Neuronal stem cell (in vitro differentiated cells): Measurements from ENCODE around the gene SLBP.

Experiments used
- DNase-seq: peaks from one replicate; pipeline ENCODE4 v3.0.0-alpha.2; 2013; ENCODE audit warnings: low spot score
- H2AFZ ChIP-seq: one replicate; pipeline ENCODE4 v1.6.1; 2013; ENCODE audit warnings: mild to moderate bottlenecking, low read length, inconsistent platforms
- H2AK5ac ChIP-seq: 2 replicates; pipeline ENCODE4 v1.6.1; 2013; ENCODE audit warnings: low read depth, mild to moderate bottlenecking, inconsistent platforms, low read length, moderate library complexity, mixed read lengths
- H2BK120ac ChIP-seq: 2 replicates; pipeline ENCODE4 v1.6.1; 2013; ENCODE audit warnings: low read depth, mild to moderate bottlenecking, inconsistent platforms, low read length, moderate library complexity, mixed read lengths
- H2BK12ac ChIP-seq: one replicate; pipeline ENCODE4 v1.6.1; 2013; ENCODE audit warnings: low read length, inconsistent platforms
- H2BK15ac ChIP-seq: 2 replicates; pipeline ENCODE4 v1.6.1; 2013; ENCODE audit warnings: mild to moderate bottlenecking, low read length, inconsistent platforms, mixed read lengths
- H2BK5ac ChIP-seq: one replicate; pipeline ENCODE4 v1.6.1; 2013; ENCODE audit warnings: inconsistent platforms, mild to moderate bottlenecking, low read length, moderate library complexity
- H3K14ac ChIP-seq: one replicate; pipeline ENCODE4 v1.6.1; 2013; ENCODE audit warnings: low read length, inconsistent platforms
- H3K18ac ChIP-seq: 2 replicates; pipeline ENCODE4 v1.6.1; 2013; ENCODE audit warnings: low read length, inconsistent platforms
- H3K23ac ChIP-seq: 2 replicates; pipeline ENCODE4 v1.6.1; 2013; ENCODE audit warnings: low read depth, mild to moderate bottlenecking, mixed read lengths, low read length, inconsistent platforms; ENCODE audit not compliant: poor library complexity
- H3K27ac ChIP-seq: replicated peaks from 3 replicates; pipeline ENCODE4 v1.5.1; 2013; ENCODE audit warnings: low read length, inconsistent platforms
- H3K27me3 ChIP-seq, 3 experiments: 2 replicates each; pipeline ENCODE4 v1.6.1; 2013; ENCODE audit warnings: low read length in 3 of 3, mild to moderate bottlenecking in 2 of 3, inconsistent platforms in 1 of 3, low read depth in 1 of 3, mixed read lengths in 1 of 3, moderate library complexity in 1 of 3; ENCODE audit not compliant: control insufficient read depth in 3 of 3, insufficient read depth in 3 of 3
- H3K36me3 ChIP-seq, 2 donors: replicated peaks in 1 of 2; 2 replicates each; pipeline ENCODE4 v1.6.1; 2013; ENCODE audit warnings: low read length in 2 of 2; ENCODE audit not compliant: control insufficient read depth in 2 of 2, insufficient read depth in 2 of 2
- H3K4ac ChIP-seq: 2 replicates; pipeline ENCODE4 v1.6.1; 2013; ENCODE audit warnings: inconsistent platforms, mild to moderate bottlenecking, low read length, moderate library complexity
- H3K4me1 ChIP-seq, 2 donors: 1 replicate in 1 of 2; 2 replicates in 1 of 2; pipeline ENCODE4 v1.6.1; 2013; ENCODE audit warnings: low read length in 2 of 2, low read depth in 1 of 2; ENCODE audit not compliant: control insufficient read depth in 2 of 2, insufficient read depth in 1 of 2
- H3K4me2 ChIP-seq: one replicate; pipeline ENCODE4 v1.6.1; 2013; ENCODE audit warnings: mild to moderate bottlenecking, low read length, inconsistent platforms; ENCODE audit not compliant: insufficient read depth, poor library complexity, severe bottlenecking
- H3K4me3 ChIP-seq, 2 donors: 2 replicates each; pipeline ENCODE4 v1.5.1; 2013; ENCODE audit warnings: low read length in 2 of 2, mild to moderate bottlenecking in 2 of 2, inconsistent platforms in 1 of 2, moderate library complexity in 1 of 2
- H3K79me1 ChIP-seq: one replicate; pipeline ENCODE4 v1.6.1; 2013; ENCODE audit warnings: low read depth, mild to moderate bottlenecking, inconsistent platforms, low read length, moderate library complexity
- H3K9ac ChIP-seq: one replicate; pipeline ENCODE4 v1.6.1; 2013; ENCODE audit warnings: mild to moderate bottlenecking, low read depth, low read length, inconsistent platforms; ENCODE audit not compliant: poor library complexity
- H3K9me3 ChIP-seq, 2 donors: replicated peaks in 1 of 2; 2 replicates each; pipeline versions ENCODE3 to v1.6.1; 2013; ENCODE audit warnings: low read length in 2 of 2, mild to moderate bottlenecking in 2 of 2, inconsistent platforms in 1 of 2, low read depth in 1 of 2, mixed read lengths in 1 of 2, moderate library complexity in 1 of 2; ENCODE audit not compliant: control insufficient read depth in 2 of 2, insufficient read depth in 1 of 2
- H4K8ac ChIP-seq: one replicate; pipeline ENCODE4 v1.6.1; 2013; ENCODE audit warnings: low read depth, mild to moderate bottlenecking, inconsistent platforms, low read length, moderate library complexity
- H4K91ac ChIP-seq: one replicate; pipeline ENCODE4 v1.6.1; 2013; ENCODE audit warnings: low read length, low read depth, mild to moderate bottlenecking, inconsistent platforms; ENCODE audit not compliant: poor library complexity
- WGBS, 2 donors: extraction: QIAGEN DNeasy Blood & Tissue Kit; methylation state at CpG; one replicate each; pipeline ENCODE4 v1.1.7; 2013; ENCODE audit warnings: missing lambda C conversion rate in 2 of 2, mixed read lengths in 1 of 2; ENCODE audit not compliant: insufficient read length in 2 of 2, insufficient replicate concordance in 1 of 2; ENCODE audit errors: extremely low coverage in 2 of 2; 5-methylcytosine and 5-hydroxymethylcytosine counted together

SLBP gene

GRCh38 chr4:1651609-1652008 lies 60.5 kb downstream of the SLBP start:
- no peak overlapping the region for H2AFZ ChIP-seq
- H2BK120ac ChIP-seq, result no peak overlapping the region
- peak overlapping the region; percentile 96 for H3K23ac ChIP-seq
- WGBS, 2 donors, result no CpG with 5 or more reads among the region's 13 CpGs
- H3K27ac ChIP-seq, result no peak overlapping the region
- peaks cover 7% of the 10 kb centered on the region for H3K79me1 ChIP-seq
- H3K27me3 ChIP-seq, result peaks cover 0 to 8% (median 0%) of the 10 kb centered on the region in 3 experiments
- H4K91ac ChIP-seq, result peak overlapping the region; percentile 89
- H2AK5ac ChIP-seq, result peak overlapping the region; percentile 61
- H3K4me1 ChIP-seq, result peaks cover 0 to 4% of the 10 kb centered on the region in 2 donors
- peak overlapping the region; percentile 58 for H2BK12ac ChIP-seq
- DNase-seq, result no peak
- no peak overlapping the region for H2BK5ac ChIP-seq
- peak overlapping the region in 1 of 2 donors; percentile 58 for H3K4me3 ChIP-seq
- no peak overlapping the region for H3K4ac ChIP-seq
- H3K9me3 ChIP-seq, result peaks cover 0 to 12% of the 10 kb centered on the region in 2 donors
- H3K9ac ChIP-seq, result peak overlapping the region; percentile 63
- no peak overlapping the region for H3K18ac ChIP-seq
- peak overlapping the region; percentile 65 for H4K8ac ChIP-seq
- no peak overlapping the region for H2BK15ac ChIP-seq
- no peak overlapping the region for H3K4me2 ChIP-seq
- peaks cover 0 to 2% of the 10 kb centered on the region in 2 donors for H3K36me3 ChIP-seq
- H3K14ac ChIP-seq, result peak overlapping the region; percentile 100

- H3K18ac ChIP-seq, result no peak overlapping the region
- no peak overlapping the region for H2AK5ac ChIP-seq
- H2BK5ac ChIP-seq, result no peak overlapping the region
- peaks cover 8% of the 10 kb centered on the region for H3K79me1 ChIP-seq
- no peak overlapping the region for H2BK15ac ChIP-seq
- H3K36me3 ChIP-seq, result peaks cover 0 to 2% of the 10 kb centered on the region in 2 donors
- no peak overlapping the region for H2BK120ac ChIP-seq
- H3K27ac ChIP-seq, result no peak overlapping the region
- H3K4ac ChIP-seq, result no peak overlapping the region
- peaks cover 0 to 12% of the 10 kb centered on the region in 2 donors for H3K9me3 ChIP-seq
- WGBS, 2 donors, result no CpG with 5 or more reads among the region's 3 CpGs
- H3K23ac ChIP-seq, result no peak overlapping the region
- no peak overlapping the region for H3K4me3 ChIP-seq
- H4K91ac ChIP-seq, result no peak overlapping the region
- no peak overlapping the region for H2AFZ ChIP-seq
- no peak overlapping the region for H3K9ac ChIP-seq
- H3K4me2 ChIP-seq, result no peak overlapping the region
- H2BK12ac ChIP-seq, result no peak overlapping the region
- H3K14ac ChIP-seq, result no peak overlapping the region
- no peak for DNase-seq
- no peak overlapping the region for H4K8ac ChIP-seq
- peaks cover 7 to 15% of the 10 kb centered on the region in 2 donors for H3K4me1 ChIP-seq
- H3K27me3 ChIP-seq, result peaks cover 0 to 8% (median 0%) of the 10 kb centered on the region in 3 experiments
Measured at GRCh38 chr4:1648962-1649361, 63.2 kb downstream of the SLBP start.

GRCh38 chr4:1647432-1647831 lies 64.7 kb downstream of the SLBP start:
- peaks cover 7 to 15% of the 10 kb centered on the region in 2 donors for H3K4me1 ChIP-seq
- H4K91ac ChIP-seq, result no peak overlapping the region
- peak overlapping the region; percentile 54 for H3K9ac ChIP-seq
- no peak overlapping the region for H2BK12ac ChIP-seq
- H3K4me2 ChIP-seq, result no peak overlapping the region
- H3K27ac ChIP-seq, result no peak overlapping the region
- H3K9me3 ChIP-seq, result peaks cover 0 to 7% of the 10 kb centered on the region in 2 donors
- H2AFZ ChIP-seq, result no peak overlapping the region
- H2BK120ac ChIP-seq, result no peak overlapping the region
- H2BK5ac ChIP-seq, result no peak overlapping the region
- peaks cover 0 to 4% (median 0%) of the 10 kb centered on the region in 3 experiments for H3K27me3 ChIP-seq
- no peak overlapping the region for H4K8ac ChIP-seq
- H3K79me1 ChIP-seq, result peaks cover 4% of the 10 kb centered on the region
- no peak overlapping the region for H3K4ac ChIP-seq
- no peak overlapping the region for H2BK15ac ChIP-seq
- peaks cover 0 to 2% of the 10 kb centered on the region in 2 donors for H3K36me3 ChIP-seq
- no peak overlapping the region for H3K14ac ChIP-seq
- H3K23ac ChIP-seq, result no peak overlapping the region
- WGBS, 2 donors, result no CpG with 5 or more reads among the region's 19 CpGs
- H2AK5ac ChIP-seq, result no peak overlapping the region
- no peak overlapping the region for H3K4me3 ChIP-seq
- no peak for DNase-seq
- H3K18ac ChIP-seq, result peak overlapping the region; percentile 53

- Histone ChIP-seq H3K27ac (no peak overlapping the region), H3K23ac (no peak overlapping the region), H2AK5ac (no peak overlapping the region), H3K18ac (no peak overlapping the region), H3K9me3 (no peaks in the 10 kb centered on the region), H3K4me2 (no peak overlapping the region), H3K14ac (no peak overlapping the region), H3K4me3 (no peak overlapping the region), H3K27me3 (no peaks in the 10 kb centered on the region), H2AFZ (no peak overlapping the region), H2BK5ac (no peak overlapping the region), H2BK12ac (no peak overlapping the region), H2BK120ac (no peak overlapping the region), H3K4me1 (peaks cover 7 to 12% of the 10 kb centered on the region in 2 donors), H4K8ac (no peak overlapping the region), H4K91ac (no peak overlapping the region), H3K4ac (no peak overlapping the region), H3K9ac (no peak overlapping the region), H2BK15ac (no peak overlapping the region), H3K36me3 (no peaks in the 10 kb centered on the region), H3K79me1 (peaks cover 2% of the 10 kb centered on the region)
- DNase-seq, result no peak
- WGBS, 2 donors, result no CpG with 5 or more reads among the region's 7 CpGs
Measured at GRCh38 chr4:1646690-1647089, 65.4 kb downstream of the SLBP start.
